ENCODE results near the gene DDA1. TPM values are rescaled to one million over a fixed set of nuclear protein-coding genes. Genes with fewer than 3 reads are reported as not detected.

The DDA1 gene
- total and polyA plus RNA-seq, 9 of the 15 experiments (the other 6 are each of a cell fraction or from before 2014, with no cell fraction given), result 1.4 to 83.8 (median 33.8) TPM

DNA sequence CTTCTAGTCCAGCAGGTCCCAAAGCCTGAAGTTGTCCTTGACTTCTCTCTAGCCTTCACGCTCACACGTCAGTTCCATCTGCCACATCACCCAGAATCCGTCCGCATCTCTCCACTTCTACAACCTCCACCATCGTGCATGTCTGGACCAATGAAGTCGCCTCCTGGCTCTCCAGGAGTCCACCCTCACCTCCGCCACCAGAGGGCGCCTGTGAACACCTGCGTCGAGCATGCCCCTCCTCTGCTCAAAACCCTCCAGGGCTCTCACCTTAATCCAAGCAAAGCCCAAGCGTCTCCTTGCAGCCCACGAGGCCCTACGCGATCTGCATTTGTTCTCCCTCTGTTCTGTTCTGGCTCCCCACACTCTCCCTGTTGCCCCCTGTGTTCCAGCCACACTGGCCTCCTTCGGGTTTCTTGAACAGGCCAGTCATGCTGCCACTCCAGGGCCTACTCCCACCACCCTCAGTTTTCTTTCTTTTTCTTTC lies 48.5 kb upstream of the DDA1 start (continued):
- TF ChIP-seq, protein P1, sequence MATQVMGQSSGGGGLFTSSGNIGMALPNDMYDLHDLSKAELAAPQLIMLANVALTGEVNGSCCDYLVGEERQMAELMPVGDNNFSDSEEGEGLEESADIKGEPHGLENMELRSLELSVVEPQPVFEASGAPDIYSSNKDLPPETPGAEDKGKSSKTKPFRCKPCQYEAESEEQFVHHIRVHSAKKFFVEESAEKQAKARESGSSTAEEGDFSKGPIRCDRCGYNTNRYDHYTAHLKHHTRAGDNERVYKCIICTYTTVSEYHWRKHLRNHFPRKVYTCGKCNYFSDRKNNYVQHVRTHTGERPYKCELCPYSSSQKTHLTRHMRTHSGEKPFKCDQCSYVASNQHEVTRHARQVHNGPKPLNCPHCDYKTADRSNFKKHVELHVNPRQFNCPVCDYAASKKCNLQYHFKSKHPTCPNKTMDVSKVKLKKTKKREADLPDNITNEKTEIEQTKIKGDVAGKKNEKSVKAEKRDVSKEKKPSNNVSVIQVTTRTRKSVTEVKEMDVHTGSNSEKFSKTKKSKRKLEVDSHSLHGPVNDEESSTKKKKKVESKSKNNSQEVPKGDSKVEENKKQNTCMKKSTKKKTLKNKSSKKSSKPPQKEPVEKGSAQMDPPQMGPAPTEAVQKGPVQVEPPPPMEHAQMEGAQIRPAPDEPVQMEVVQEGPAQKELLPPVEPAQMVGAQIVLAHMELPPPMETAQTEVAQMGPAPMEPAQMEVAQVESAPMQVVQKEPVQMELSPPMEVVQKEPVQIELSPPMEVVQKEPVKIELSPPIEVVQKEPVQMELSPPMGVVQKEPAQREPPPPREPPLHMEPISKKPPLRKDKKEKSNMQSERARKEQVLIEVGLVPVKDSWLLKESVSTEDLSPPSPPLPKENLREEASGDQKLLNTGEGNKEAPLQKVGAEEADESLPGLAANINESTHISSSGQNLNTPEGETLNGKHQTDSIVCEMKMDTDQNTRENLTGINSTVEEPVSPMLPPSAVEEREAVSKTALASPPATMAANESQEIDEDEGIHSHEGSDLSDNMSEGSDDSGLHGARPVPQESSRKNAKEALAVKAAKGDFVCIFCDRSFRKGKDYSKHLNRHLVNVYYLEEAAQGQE (IDR thresholded peaks at IDR 0.05; ENCODE audit: borderline replicate concordance), result peak; percentile 77
- TF ChIP-seq, protein P1 (CRISPR knock-in tag; IDR thresholded peaks at IDR 0.05; ENCODE audit: low read depth), result no peak
- peak; percentile 4 for TF ChIP-seq HNRNPLL (IDR thresholded peaks at IDR 0.05; ENCODE audit: low read depth, low read length, poor library complexity, severe bottlenecking)
- TF ChIP-seq HDGF (IDR thresholded peaks at IDR 0.05), result peak; percentile 93; the same call in 1 of the 2 replicates
- TF ChIP-seq, protein P2, sequence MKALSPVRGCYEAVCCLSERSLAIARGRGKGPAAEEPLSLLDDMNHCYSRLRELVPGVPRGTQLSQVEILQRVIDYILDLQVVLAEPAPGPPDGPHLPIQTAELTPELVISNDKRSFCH (CRISPR knock-in tag; IDR thresholded peaks at IDR 0.05), result no peak
- TF ChIP-seq, protein P2 (tag; IDR thresholded peaks at IDR 0.05), result no peak
- TF ChIP-seq POLR3A (IDR thresholded peaks at IDR 0.05; ENCODE audit: borderline replicate concordance, extremely low read depth, insufficient read depth, insufficient read length), result no peak
- peak; percentile 32 to 62; a peak in 3 of 4 replicates for TF ChIP-seq NRF1 (conservative IDR thresholded peaks at IDR 0.05 in 1 of 2, IDR thresholded peaks at IDR 0.05 in 1 of 2)
- no peak for TF ChIP-seq SREBF2 (CRISPR knock-in tag; IDR thresholded peaks at IDR 0.05)
- TF ChIP-seq NONO (IDR thresholded peaks at IDR 0.05; ENCODE audit: low read depth in 2 of 2, low read length in 1 of 2), result 0 out of 4 replicates have a peak, but pooled peaks of 1 of the 2 experiments have one; percentile 33
- TF ChIP-seq, protein P3, sequence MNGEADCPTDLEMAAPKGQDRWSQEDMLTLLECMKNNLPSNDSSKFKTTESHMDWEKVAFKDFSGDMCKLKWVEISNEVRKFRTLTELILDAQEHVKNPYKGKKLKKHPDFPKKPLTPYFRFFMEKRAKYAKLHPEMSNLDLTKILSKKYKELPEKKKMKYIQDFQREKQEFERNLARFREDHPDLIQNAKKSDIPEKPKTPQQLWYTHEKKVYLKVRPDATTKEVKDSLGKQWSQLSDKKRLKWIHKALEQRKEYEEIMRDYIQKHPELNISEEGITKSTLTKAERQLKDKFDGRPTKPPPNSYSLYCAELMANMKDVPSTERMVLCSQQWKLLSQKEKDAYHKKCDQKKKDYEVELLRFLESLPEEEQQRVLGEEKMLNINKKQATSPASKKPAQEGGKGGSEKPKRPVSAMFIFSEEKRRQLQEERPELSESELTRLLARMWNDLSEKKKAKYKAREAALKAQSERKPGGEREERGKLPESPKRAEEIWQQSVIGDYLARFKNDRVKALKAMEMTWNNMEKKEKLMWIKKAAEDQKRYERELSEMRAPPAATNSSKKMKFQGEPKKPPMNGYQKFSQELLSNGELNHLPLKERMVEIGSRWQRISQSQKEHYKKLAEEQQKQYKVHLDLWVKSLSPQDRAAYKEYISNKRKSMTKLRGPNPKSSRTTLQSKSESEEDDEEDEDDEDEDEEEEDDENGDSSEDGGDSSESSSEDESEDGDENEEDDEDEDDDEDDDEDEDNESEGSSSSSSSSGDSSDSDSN (IDR thresholded peaks at IDR 0.05; ENCODE audit: borderline replicate concordance in 1 of 2, low read depth in 2 of 2, low read length in 2 of 2), result no peak
- TF ChIP-seq PHF20 (IDR thresholded peaks at IDR 0.05; ENCODE audit: partially characterized antibody), result peak; percentile 61
- no peak for TF ChIP-seq ZNF785 (CRISPR knock-in tag; IDR thresholded peaks at IDR 0.05)
- TF ChIP-seq ZNF165 (CRISPR knock-in tag; IDR thresholded peaks at IDR 0.05; ENCODE audit: borderline replicate concordance), result no peak
- TF ChIP-seq ZNF699 (CRISPR knock-in tag; IDR thresholded peaks at IDR 0.05; ENCODE audit: insufficient replicate concordance), result no peak
- TF ChIP-seq POLR2H (tag; IDR thresholded peaks at IDR 0.05; ENCODE audit: low read depth), result no peak
- 0 out of 2 replicates have a peak, but pooled peaks have one; percentile 81 for TF ChIP-seq NBN (IDR thresholded peaks at IDR 0.05; ENCODE audit: low read depth)
- TF ChIP-seq ZNF57 (CRISPR knock-in tag; IDR thresholded peaks at IDR 0.05), result no peak

Data from K562 (cell line).